Adrenal gland (tissue), 12 donors: Measurements from ENCODE around the gene CHCHD4. TPM values are rescaled to one million over a fixed set of nuclear protein-coding genes. Genes with fewer than 3 reads are reported as not detected.

Experiments
- DNase-seq, 7 donors: peaks; one replicate each; pipeline ENCODE4 v3.0.0-alpha.2; 2019 to 2020
- H3K27ac ChIP-seq, 5 donors: fragments of 200-600 bp; sonication (generic) in 4 of 5; 1 replicate in 3 of 5; 2 replicates in 2 of 5; pipeline versions ENCODE4 v1.5.1 to v1.8.0; 2016 to 2020; ENCODE audit warnings: mild to moderate bottlenecking in 1 of 5
- H3K27me3 ChIP-seq: fragments of 200-600 bp; 2 replicates; pipeline ENCODE4 v1.8.0; 2021
- H3K36me3 ChIP-seq, 2 donors: fragments of 200-600 bp; replicated peaks in 1 of 2; 1 replicate in 1 of 2; 2 replicates in 1 of 2; pipeline versions ENCODE4 v1.5.1 to v1.8.0; 2018 to 2022
- H3K4me1 ChIP-seq, 2 donors: fragments of 200-600 bp; replicated peaks in 1 of 2; 1 replicate in 1 of 2; 2 replicates in 1 of 2; pipeline versions ENCODE4 v1.5.1 to v1.8.0; 2018 to 2021
- H3K4me3 ChIP-seq, 4 donors: fragments of 200-600 bp; sonication (generic) in 3 of 4; one replicate each; pipeline ENCODE4 v1.5.1; 2016 to 2018
- H3K9me3 ChIP-seq, 3 donors: fragments of 200-600 bp; sonication (generic) in 1 of 3; replicated peaks in 1 of 3; 1 replicate in 2 of 3; 2 replicates in 1 of 3; pipeline versions ENCODE4 v1.5.1 to v1.8.0; 2016 to 2021
- CTCF ChIP-seq, 6 experiments: fragments of 450-650 bp in 4 of 6; fragments of 200-600 bp in 2 of 6; sonication (generic) in 1 of 6; IDR thresholded peaks; 1 replicate in 5 of 6; 2 replicates in 1 of 6; pipeline versions ENCODE4 v1.5.1 to v1.8.0; 2016 to 2021; ENCODE audit warnings: antibody characterized with exemption in 6 of 6, mild to moderate bottlenecking in 2 of 6, moderate library complexity in 1 of 6
- POLR2A ChIP-seq, 2 donors: fragments of 450-650 bp; IDR thresholded peaks; one replicate each; pipeline ENCODE4 v1.6.1; 2017; ENCODE audit warnings: antibody characterized with exemption in 2 of 2, mild to moderate bottlenecking in 2 of 2, moderate library complexity in 1 of 2
- WGBS, 4 donors: extraction: QIAGEN DNeasy Blood & Tissue Kit in 2 of 4; methylation state at CpG; one replicate each; pipeline versions ENCODE4 v1.1.5 to v1.1.7; 2013 to 2017; 5-methylcytosine and 5-hydroxymethylcytosine counted together
- intact Hi-C, 2 donors: fragments of 100-400 bp; cut with DNase I; formaldehyde crosslinking; loops; one replicate each; pipeline versions ENCODE4 v1.14.1 to v1.15.0; 2022 to 2023
- polyA plus RNA-seq, 3 donors: library from polyadenylated mRNA; stranded (reverse); fragments of 200-250 nt in 2 of 3; fragments of 350-450 nt in 1 of 3; fragmentation: Illumina TruSeq in 1 of 3; extraction: RNeasy Lipid Tissue Mini Kit (QIAGEN cat#74804) in 1 of 3; gene quantifications; one replicate each; pipeline ENCODE4 v1.2.3, GENCODE V29; 2013 to 2014
- total RNA-seq, 9 donors: library from RNA; depleted of rRNA in 4 of 9; stranded (reverse); fragments of >200 nt in 4 of 9; fragments of 120-200 nt in 1 of 9; fragmentation: NEBNext Ultra II Directional in 1 of 9; extraction: Animal tissue kit (Norgen Biotek cat#: 25700) in 1 of 9; gene quantifications; one replicate each; pipeline versions ENCODE4 v1.1.0 to v1.2.4, GENCODE V29; 2013 to 2023
- donor health status: healthy with polysubstance abuse.
- donor health status: Bipolar disorder and iron deficiency.
- donor health status: DM: yes; HTN: yes; CAD: no.
- donor health status: DM: no; HTN: no; CAD: no.
- donor health status: DM: no; HTN: no; CAD: no.
- donor health status: DM: yes; HTN: yes; CAD: no.

Gene CHCHD4
- total and polyA plus RNA-seq, 12 donors = 10.1 to 39.0 (median 17.6) TPM

GRCh38 chr3:14128724-14129123 lies 4.1 kb upstream of the CHCHD4 start:
- peaks cover 15 to 25% of the 10 kb centered on the region in 2 donors for H3K4me1 ChIP-seq
- no peak overlapping the region for H3K27ac ChIP-seq
- TF ChIP-seq POLR2A (IDR thresholded peaks at IDR 0.05) = no peak
- H3K27me3 ChIP-seq = no peaks in the 10 kb centered on the region
- no peaks in the 10 kb centered on the region for H3K9me3 ChIP-seq
- WGBS, 4 donors = 95 to 98% (median 97%) methylated on average over 5 of the region's 5 CpGs
- intact Hi-C loops = loop anchor here in 1 of 2 donors (10.0 kb wide), 1 partner anchor 46 kb away; the partner anchor contains the start of genes LSM3 and XPC
- no peak overlapping the region for H3K4me3 ChIP-seq
- H3K36me3 ChIP-seq = peaks cover 0 to 45% of the 10 kb centered on the region in 2 donors
- DNase-seq = no peak

- peak overlapping the region in 2 of 5 donors; percentile 6 to 96 for H3K27ac ChIP-seq
- WGBS, 4 donors = 82 to 90% (median 88%) methylated on average over 11 to 12 of the region's 12 CpGs
- H3K9me3 ChIP-seq = no peaks in the 10 kb centered on the region
- no peak overlapping the region for H3K4me3 ChIP-seq
- H3K27me3 ChIP-seq = no peaks in the 10 kb centered on the region
- H3K36me3 ChIP-seq = peaks cover 0 to 34% of the 10 kb centered on the region in 2 donors
- intact Hi-C loops = loop anchor here in 1 of 2 donors (10.0 kb wide), 1 partner anchor 47 kb away; the partner anchor contains the start of genes LSM3 and XPC
- peak in 1 of 7 donors; percentile 44 for DNase-seq
- peaks cover 15 to 36% of the 10 kb centered on the region in 2 donors for H3K4me1 ChIP-seq
- TF ChIP-seq POLR2A (IDR thresholded peaks at IDR 0.05) (no peak), CTCF (IDR thresholded peaks at IDR 0.05) (no peak)
Measured at GRCh38 chr3:14127516-14128161, 3.0 kb upstream of the CHCHD4 start.

GRCh38 chr3:14126887-14127505 lies 2.3 kb upstream of the CHCHD4 start:
- no peak for TF ChIP-seq CTCF (IDR thresholded peaks at IDR 0.05)
- no peak for TF ChIP-seq POLR2A (IDR thresholded peaks at IDR 0.05)
- Histone ChIP-seq H3K4me3 (no peak overlapping the region), H3K27ac (peak overlapping the region in 4 of 5 donors; percentile 6 to 96 (median 90)), H3K4me1 (peaks cover 15 to 40% of the 10 kb centered on the region in 2 donors), H3K27me3 (no peaks in the 10 kb centered on the region), H3K9me3 (no peaks in the 10 kb centered on the region), H3K36me3 (peaks cover 0 to 27% of the 10 kb centered on the region in 2 donors)
- intact Hi-C loops = loop anchor here in 1 of 2 donors (10.0 kb wide), 1 partner anchor 48 kb away; the partner anchor contains the start of genes LSM3 and XPC
- DNase-seq = peak in 1 of 7 donors; percentile 43
- WGBS, 4 donors = 62 to 71% (median 67%) methylated on average over 5 of the region's 5 CpGs

GRCh38 chr3:14126017-14126886 lies 1.6 kb upstream of the CHCHD4 start:
- intact Hi-C loops = loop anchor here in 1 of 2 donors (10.0 kb wide), 1 partner anchor 49 kb away; the partner anchor contains the start of genes LSM3 and XPC

More at GRCh38 chr3:14126017-14126886, 1.6 kb upstream of the CHCHD4 start:
- H3K36me3 ChIP-seq = peaks cover 0 to 20% of the 10 kb centered on the region in 2 donors
- TF ChIP-seq CTCF (IDR thresholded peaks at IDR 0.05) (no peak), POLR2A (IDR thresholded peaks at IDR 0.05) (no peak)
- no peak for DNase-seq
- peak overlapping the region; percentile 88 to 96 (median 91) for H3K27ac ChIP-seq
- H3K4me1 ChIP-seq = peaks cover 15 to 40% of the 10 kb centered on the region in 2 donors
- H3K4me3 ChIP-seq = peak overlapping the region in 2 of 4 donors; percentile 60 to 61
- H3K27me3 ChIP-seq = no peaks in the 10 kb centered on the region
- 31 to 50% (median 38%) methylated on average over 7 to 11 of the region's 11 CpGs for WGBS, 4 donors
- no peaks in the 10 kb centered on the region for H3K9me3 ChIP-seq
